Measurements from ENCODE around the gene NELL1.
A peak's percentile ranks its signal among the peaks of the same experiment; 100 is the strongest.

Gene NELL1

DNA sequence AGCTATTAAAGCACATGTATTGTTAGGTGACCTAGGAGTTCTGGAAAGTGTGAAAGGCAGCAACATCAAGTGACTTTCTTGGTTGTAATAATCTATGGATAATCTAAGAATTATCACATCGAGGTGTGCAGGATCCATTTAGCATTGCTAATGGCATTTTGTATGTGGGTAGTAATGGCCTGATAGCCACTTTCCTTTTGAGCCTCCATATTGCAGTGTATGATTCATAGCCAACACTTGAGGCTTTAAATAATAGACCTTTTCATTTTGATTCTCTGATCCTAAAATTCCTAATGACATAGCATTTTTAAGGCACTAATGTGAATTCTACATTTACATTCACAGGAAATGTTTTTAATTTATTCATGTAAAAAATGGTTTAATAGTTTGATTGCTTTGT, 759.4 kb downstream of the NELL1 start:
- peak; percentile 25 for FAIRE-seq
- TF ChIP-seq, protein P1, sequence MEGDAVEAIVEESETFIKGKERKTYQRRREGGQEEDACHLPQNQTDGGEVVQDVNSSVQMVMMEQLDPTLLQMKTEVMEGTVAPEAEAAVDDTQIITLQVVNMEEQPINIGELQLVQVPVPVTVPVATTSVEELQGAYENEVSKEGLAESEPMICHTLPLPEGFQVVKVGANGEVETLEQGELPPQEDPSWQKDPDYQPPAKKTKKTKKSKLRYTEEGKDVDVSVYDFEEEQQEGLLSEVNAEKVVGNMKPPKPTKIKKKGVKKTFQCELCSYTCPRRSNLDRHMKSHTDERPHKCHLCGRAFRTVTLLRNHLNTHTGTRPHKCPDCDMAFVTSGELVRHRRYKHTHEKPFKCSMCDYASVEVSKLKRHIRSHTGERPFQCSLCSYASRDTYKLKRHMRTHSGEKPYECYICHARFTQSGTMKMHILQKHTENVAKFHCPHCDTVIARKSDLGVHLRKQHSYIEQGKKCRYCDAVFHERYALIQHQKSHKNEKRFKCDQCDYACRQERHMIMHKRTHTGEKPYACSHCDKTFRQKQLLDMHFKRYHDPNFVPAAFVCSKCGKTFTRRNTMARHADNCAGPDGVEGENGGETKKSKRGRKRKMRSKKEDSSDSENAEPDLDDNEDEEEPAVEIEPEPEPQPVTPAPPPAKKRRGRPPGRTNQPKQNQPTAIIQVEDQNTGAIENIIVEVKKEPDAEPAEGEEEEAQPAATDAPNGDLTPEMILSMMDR (IDR thresholded peaks at IDR 0.05; ENCODE audit: insufficient read depth, missing control alignments): no peak
- no peak for DNase-seq (ENCODE audit: insufficient read length, low spot score)

DNA sequence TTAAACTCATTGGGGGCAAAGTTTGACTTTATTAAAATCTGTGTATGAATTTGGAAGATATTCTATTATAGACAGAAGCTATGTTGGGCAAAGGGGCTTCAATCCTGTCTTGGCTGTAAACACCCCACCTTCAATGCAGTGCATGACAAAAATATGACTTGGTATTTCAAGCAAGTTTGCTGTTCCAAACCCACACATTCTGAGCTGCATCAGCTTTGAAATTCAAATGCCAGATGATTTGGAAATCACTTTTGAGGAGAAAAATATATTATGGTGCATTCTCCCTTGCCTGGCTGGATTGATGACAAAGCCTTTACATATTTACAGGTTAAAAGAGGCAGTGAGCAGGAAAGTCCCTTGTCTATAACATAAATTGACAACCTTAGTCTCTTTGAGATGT, 760.0 kb downstream of the NELL1 start:
- DNase-seq (ENCODE audit: insufficient read length, low spot score) (no peak), FAIRE-seq (no peak)
- TF ChIP-seq, protein P1 (IDR thresholded peaks at IDR 0.05; ENCODE audit: insufficient read depth, missing control alignments): no peak

DNA sequence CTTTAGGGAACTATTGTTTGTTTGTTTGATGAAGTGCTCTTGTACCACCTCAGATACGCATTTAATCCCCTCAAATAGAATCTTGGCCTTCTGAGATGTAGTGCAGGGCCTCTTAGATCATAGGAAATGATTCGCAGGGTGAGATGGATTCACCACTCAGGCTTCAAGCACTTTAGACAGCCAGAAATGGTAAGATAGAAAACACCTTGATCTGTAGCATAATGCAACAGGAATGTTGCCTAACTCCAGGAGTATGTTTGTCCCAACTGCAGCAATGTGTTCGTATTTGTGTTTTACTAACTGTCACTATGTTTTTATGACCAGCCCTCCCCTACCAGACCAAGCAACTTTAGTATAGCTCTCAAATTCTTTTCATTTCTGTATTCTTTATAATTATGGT, 761.2 kb downstream of the NELL1 start:
- DNase-seq (ENCODE audit: insufficient read length, low spot score) (no peak), FAIRE-seq (no peak)
- TF ChIP-seq, protein P1 (IDR thresholded peaks at IDR 0.05; ENCODE audit: insufficient read depth, missing control alignments): no peak

DNA sequence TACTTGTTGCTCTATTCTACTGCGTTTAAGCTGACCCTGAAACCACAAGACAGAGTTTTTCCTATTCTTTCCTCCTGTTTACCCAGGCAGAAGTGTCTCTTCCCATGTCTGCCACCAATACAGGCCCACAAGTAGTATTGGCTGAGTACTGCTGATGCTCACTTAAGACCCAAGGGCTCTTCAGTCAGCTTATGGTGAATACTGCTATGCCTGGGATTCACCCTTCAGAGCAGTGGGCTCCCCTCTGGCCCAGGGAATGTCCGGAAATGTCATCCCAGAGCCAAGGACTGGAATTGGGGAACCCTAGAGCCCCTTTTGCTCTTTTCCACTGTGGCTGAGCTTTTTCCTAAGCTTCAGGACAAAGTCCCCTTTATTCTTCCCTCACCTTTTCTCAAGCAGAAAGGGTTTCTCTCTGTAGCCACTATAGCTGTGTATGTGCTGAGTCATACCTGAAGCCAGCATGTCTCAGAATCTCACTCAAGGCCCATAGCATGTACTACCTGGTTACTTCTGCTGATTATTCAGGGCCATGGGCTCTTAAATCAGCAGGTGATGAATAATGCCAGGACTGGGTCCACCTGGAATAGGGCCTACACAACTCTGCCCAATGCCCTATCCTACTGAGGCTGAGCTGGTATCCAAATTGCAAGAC, 777.7 kb downstream of the NELL1 start:
- TF ChIP-seq, protein P1 (IDR thresholded peaks at IDR 0.05; ENCODE audit: insufficient read depth, missing control alignments): no peak
- FAIRE-seq: no peak
- DNase-seq (ENCODE audit: insufficient read length, low spot score): no peak

DNA sequence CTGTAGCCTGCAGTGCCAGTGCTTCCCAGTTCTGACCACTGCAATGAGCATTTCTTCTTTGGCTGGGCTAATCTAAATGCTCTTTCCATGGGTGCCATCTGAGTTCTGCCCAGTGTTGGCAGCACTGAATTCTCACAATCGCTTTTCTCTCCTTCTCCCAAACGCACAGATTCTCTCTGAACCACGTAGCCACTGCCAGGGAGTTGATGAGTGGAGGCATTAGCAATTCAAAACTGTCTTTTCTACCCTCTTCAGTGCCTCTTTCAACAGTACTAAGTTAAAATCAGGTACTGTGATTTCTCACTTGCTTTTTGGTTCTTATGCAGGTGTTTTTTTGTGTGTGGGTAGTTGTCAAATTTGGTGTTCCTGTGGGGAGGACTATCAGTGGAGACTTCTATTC, 778.5 kb downstream of the NELL1 start:
- TF ChIP-seq, protein P1 (IDR thresholded peaks at IDR 0.05; ENCODE audit: insufficient read depth, missing control alignments): no peak
- DNase-seq (ENCODE audit: insufficient read length, low spot score): no peak
- no peak for FAIRE-seq

DNA sequence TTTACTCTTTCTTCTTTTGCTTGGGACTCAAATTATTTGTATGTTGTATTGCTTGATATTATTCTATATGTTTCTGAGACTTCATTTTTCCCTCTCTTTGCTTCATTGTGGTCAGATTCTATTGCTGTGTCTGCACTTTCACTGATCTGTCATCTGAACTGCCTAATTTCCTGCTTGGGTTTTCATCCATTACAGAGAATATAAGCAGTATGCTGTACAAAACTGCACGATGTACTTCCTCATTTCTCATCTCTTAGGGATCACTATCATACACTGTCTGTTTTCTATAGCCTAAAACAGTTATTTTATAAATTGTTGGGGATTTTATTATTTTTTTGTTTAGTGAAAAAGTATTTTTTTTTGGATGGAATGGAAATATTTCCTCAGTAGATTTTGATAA, 786.8 kb downstream of the NELL1 start:
- FAIRE-seq (no peak), DNase-seq (ENCODE audit: insufficient read length, low spot score) (no peak)
- TF ChIP-seq, protein P1 (IDR thresholded peaks at IDR 0.05; ENCODE audit: insufficient read depth, missing control alignments): no peak

DNA sequence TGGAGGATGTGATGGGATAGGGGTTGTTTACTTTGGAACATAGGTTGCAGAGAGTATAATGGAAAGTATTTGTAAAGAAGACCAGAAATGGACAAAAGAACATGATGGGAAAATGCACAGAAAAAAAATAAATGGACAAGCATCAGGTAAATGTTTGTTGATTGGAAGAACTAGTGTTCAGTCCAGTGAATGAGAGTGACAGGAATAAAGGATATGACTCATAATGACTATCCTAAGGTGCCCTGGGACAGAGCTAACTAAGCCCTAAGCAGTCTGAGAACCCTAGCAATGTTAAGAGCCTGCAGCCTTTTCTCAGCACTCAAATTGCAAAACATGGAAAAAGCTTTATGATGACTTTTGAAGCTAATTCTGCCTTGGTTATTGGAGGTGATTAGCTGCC, 790.7 kb downstream of the NELL1 start:
- FAIRE-seq: no peak
- no peak for DNase-seq (ENCODE audit: insufficient read length, low spot score)
- TF ChIP-seq, protein P1 (IDR thresholded peaks at IDR 0.05; ENCODE audit: insufficient read depth, missing control alignments): no peak

Measured in D721Med (cell line).